ENCODE data around the gene CMIP. TPM values are rescaled to one million over a fixed set of nuclear protein-coding genes. Genes with fewer than 3 reads are reported as not detected.

The CMIP gene
- total RNA-seq, 1 experiment from 2014 or later: 63.7 TPM

DNA sequence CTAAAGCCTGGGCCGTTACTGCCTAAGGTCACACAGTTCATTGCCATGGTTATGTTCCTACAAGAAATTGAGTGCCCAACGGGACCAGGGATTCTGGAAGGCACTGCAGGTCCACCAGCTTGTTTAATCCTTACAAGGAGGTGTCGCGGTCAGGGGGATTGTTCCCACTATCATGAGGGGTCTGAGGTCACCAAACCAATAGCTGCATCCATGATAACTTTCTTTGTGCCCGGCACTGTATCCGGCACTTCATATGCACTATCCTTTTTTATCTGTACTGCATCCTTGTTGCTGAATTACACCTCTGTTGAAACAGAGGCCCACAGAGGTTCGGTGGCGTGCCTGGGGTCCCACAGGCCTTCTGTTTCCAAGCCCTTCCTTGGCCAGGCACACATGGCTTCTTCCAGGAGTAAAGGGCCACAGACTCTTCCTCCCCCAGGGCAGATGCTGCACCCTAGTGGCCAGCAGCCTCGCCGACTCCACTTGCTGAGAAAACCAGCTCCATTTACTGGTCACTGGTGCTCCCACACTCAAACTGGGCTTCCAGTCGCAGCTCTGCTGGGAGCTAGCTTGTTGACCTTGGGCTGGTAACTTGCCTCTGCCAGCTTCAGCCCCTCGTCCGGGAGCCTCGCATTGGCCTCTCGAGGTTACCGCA lies 252.5 kb downstream of the CMIP start (continued):
- TF ChIP-seq, protein P1, sequence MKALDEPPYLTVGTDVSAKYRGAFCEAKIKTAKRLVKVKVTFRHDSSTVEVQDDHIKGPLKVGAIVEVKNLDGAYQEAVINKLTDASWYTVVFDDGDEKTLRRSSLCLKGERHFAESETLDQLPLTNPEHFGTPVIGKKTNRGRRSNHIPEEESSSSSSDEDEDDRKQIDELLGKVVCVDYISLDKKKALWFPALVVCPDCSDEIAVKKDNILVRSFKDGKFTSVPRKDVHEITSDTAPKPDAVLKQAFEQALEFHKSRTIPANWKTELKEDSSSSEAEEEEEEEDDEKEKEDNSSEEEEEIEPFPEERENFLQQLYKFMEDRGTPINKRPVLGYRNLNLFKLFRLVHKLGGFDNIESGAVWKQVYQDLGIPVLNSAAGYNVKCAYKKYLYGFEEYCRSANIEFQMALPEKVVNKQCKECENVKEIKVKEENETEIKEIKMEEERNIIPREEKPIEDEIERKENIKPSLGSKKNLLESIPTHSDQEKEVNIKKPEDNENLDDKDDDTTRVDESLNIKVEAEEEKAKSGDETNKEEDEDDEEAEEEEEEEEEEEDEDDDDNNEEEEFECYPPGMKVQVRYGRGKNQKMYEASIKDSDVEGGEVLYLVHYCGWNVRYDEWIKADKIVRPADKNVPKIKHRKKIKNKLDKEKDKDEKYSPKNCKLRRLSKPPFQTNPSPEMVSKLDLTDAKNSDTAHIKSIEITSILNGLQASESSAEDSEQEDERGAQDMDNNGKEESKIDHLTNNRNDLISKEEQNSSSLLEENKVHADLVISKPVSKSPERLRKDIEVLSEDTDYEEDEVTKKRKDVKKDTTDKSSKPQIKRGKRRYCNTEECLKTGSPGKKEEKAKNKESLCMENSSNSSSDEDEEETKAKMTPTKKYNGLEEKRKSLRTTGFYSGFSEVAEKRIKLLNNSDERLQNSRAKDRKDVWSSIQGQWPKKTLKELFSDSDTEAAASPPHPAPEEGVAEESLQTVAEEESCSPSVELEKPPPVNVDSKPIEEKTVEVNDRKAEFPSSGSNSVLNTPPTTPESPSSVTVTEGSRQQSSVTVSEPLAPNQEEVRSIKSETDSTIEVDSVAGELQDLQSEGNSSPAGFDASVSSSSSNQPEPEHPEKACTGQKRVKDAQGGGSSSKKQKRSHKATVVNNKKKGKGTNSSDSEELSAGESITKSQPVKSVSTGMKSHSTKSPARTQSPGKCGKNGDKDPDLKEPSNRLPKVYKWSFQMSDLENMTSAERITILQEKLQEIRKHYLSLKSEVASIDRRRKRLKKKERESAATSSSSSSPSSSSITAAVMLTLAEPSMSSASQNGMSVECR (CRISPR knock-in tag; IDR thresholded peaks at IDR 0.05; ENCODE audit: borderline replicate concordance): no peak
- TF ChIP-seq FOXK1 (CRISPR knock-in tag; IDR thresholded peaks at IDR 0.05): 0 out of 2 replicates have a peak, but pooled peaks have one; percentile 11

DNA sequence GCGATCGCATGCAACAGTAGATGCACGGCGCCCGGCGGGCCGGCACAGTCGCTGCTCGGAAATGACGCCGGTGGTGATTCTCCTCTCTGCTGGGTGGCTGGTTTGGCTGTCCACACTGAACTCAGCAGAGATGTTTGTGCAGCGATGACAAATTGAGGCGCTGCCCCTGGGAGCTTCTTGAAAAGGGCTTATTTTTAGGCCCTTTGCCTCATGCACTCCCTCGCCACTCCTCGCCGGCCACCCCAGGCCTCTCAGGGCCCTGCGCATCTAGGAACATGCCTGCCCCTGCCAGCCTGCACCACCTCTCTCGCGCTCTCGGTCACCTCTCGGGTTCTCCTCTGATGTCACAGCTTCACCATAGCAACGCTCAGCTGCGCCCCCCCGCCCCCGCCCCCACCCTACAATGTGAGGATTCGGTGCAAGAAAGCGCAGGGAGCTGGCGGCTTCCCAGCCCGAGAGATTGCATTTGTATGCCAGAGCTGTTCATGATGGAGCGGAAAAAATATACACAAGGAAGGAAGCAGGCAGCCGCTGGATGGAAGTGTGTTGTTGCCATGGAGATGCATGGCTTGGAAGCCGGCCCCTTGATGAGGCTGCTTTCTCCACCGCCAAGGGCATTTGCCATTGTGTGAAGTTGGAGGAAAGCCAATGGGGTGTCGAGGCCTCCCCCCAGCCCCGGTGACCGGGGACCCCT lies 253.2 kb downstream of the CMIP start:
- no peaks in the 10 kb centered on the region for H3K27me3 Mint-ChIP-seq (ENCODE audit: low read depth)
- no peak overlapping the region for H3K27ac Mint-ChIP-seq
- no peaks in the 10 kb centered on the region for H3K4me1 Mint-ChIP-seq
- no peak overlapping the region for H3K4me3 Mint-ChIP-seq
- no peak for DNase-seq (ENCODE audit: low spot score)
- ChIA-PET POLR2A (no interaction called here), CTCF (interaction anchor here (0.6 to 3.6 kb wide), 57 partner anchors 9 to 460 kb away, joined by 3 to 51 read pairs (median 4); no protein-coding TSS in a partner anchor)
- TF ChIP-seq ELF4 (CRISPR knock-in tag; IDR thresholded peaks at IDR 0.05; ENCODE audit: low read depth): no peak
- TF ChIP-seq ZNF232 (CRISPR knock-in tag; IDR thresholded peaks at IDR 0.05): no peak
- no peak for TF ChIP-seq NFE2L1 (CRISPR knock-in tag; IDR thresholded peaks at IDR 0.05)
- no peak for TF ChIP-seq ZNF423 (CRISPR knock-in tag; IDR thresholded peaks at IDR 0.05)
- TF ChIP-seq, protein P2, sequence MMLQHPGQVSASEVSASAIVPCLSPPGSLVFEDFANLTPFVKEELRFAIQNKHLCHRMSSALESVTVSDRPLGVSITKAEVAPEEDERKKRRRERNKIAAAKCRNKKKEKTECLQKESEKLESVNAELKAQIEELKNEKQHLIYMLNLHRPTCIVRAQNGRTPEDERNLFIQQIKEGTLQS (CRISPR knock-in tag; conservative IDR thresholded peaks at IDR 0.05): no peak
- TF ChIP-seq FOXJ3 (CRISPR knock-in tag; IDR thresholded peaks at IDR 0.05; ENCODE audit: borderline replicate concordance): no peak
- no peak for TF ChIP-seq ZBTB21 (CRISPR knock-in tag; IDR thresholded peaks at IDR 0.05; ENCODE audit: borderline replicate concordance)
- TF ChIP-seq GTF2I (CRISPR knock-in tag; conservative IDR thresholded peaks at IDR 0.05): no peak
- no peak for TF ChIP-seq KAT7 (CRISPR knock-in tag; IDR thresholded peaks at IDR 0.05; ENCODE audit: borderline replicate concordance)
- TF ChIP-seq, protein P3, sequence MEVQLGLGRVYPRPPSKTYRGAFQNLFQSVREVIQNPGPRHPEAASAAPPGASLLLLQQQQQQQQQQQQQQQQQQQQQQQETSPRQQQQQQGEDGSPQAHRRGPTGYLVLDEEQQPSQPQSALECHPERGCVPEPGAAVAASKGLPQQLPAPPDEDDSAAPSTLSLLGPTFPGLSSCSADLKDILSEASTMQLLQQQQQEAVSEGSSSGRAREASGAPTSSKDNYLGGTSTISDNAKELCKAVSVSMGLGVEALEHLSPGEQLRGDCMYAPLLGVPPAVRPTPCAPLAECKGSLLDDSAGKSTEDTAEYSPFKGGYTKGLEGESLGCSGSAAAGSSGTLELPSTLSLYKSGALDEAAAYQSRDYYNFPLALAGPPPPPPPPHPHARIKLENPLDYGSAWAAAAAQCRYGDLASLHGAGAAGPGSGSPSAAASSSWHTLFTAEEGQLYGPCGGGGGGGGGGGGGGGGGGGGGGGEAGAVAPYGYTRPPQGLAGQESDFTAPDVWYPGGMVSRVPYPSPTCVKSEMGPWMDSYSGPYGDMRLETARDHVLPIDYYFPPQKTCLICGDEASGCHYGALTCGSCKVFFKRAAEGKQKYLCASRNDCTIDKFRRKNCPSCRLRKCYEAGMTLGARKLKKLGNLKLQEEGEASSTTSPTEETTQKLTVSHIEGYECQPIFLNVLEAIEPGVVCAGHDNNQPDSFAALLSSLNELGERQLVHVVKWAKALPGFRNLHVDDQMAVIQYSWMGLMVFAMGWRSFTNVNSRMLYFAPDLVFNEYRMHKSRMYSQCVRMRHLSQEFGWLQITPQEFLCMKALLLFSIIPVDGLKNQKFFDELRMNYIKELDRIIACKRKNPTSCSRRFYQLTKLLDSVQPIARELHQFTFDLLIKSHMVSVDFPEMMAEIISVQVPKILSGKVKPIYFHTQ (CRISPR knock-in tag; IDR thresholded peaks at IDR 0.05): no peak
- no peak for TF ChIP-seq PRRX2 (CRISPR knock-in tag; IDR thresholded peaks at IDR 0.05)
- no peak for TF ChIP-seq ZNF138 (CRISPR knock-in tag; conservative IDR thresholded peaks at IDR 0.05)
- TF ChIP-seq ETV6 (CRISPR knock-in tag; IDR thresholded peaks at IDR 0.05): no peak
- TF ChIP-seq SP1 (CRISPR knock-in tag; conservative IDR thresholded peaks at IDR 0.05): no peak
- TF ChIP-seq, protein P4, sequence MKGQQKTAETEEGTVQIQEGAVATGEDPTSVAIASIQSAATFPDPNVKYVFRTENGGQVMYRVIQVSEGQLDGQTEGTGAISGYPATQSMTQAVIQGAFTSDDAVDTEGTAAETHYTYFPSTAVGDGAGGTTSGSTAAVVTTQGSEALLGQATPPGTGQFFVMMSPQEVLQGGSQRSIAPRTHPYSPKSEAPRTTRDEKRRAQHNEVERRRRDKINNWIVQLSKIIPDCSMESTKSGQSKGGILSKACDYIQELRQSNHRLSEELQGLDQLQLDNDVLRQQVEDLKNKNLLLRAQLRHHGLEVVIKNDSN (CRISPR knock-in tag; IDR thresholded peaks at IDR 0.05): no peak
- TF ChIP-seq FOXK1 (CRISPR knock-in tag; IDR thresholded peaks at IDR 0.05): no peak
- no peak for TF ChIP-seq IRF2 (CRISPR knock-in tag; IDR thresholded peaks at IDR 0.05; ENCODE audit: borderline replicate concordance, low read depth)
- no peak for ATAC-seq
- peaks cover 32% of the 10 kb centered on the region for H3K36me3 Mint-ChIP-seq
- no peaks in the 10 kb centered on the region for H3K9me3 Mint-ChIP-seq

All from WTC11 (cell line).